ENCODE results near the gene FHL3.
A peak's percentile ranks its signal among the peaks of the same experiment; 100 is the strongest.

FHL3 gene

GRCh38 chr1:38012363-38013226, 7.3 kb upstream of the FHL3 start, which contains the start of gene UTP11:
Gene UTP11 (plus strand): TSS chr1:38012734. CDS start chr1:38012803, 69 bp downstream.
- DNase-seq (ENCODE audit: low spot score) = peak; percentile 100

GRCh38 chr1:38009841-38010180, 4.5 kb upstream of the FHL3 start:
- no peak for DNase-seq (ENCODE audit: low spot score)

- no peak for DNase-seq (ENCODE audit: low spot score)
Observed at GRCh38 chr1:38009088-38009840, 4.0 kb upstream of the FHL3 start.

DNA sequence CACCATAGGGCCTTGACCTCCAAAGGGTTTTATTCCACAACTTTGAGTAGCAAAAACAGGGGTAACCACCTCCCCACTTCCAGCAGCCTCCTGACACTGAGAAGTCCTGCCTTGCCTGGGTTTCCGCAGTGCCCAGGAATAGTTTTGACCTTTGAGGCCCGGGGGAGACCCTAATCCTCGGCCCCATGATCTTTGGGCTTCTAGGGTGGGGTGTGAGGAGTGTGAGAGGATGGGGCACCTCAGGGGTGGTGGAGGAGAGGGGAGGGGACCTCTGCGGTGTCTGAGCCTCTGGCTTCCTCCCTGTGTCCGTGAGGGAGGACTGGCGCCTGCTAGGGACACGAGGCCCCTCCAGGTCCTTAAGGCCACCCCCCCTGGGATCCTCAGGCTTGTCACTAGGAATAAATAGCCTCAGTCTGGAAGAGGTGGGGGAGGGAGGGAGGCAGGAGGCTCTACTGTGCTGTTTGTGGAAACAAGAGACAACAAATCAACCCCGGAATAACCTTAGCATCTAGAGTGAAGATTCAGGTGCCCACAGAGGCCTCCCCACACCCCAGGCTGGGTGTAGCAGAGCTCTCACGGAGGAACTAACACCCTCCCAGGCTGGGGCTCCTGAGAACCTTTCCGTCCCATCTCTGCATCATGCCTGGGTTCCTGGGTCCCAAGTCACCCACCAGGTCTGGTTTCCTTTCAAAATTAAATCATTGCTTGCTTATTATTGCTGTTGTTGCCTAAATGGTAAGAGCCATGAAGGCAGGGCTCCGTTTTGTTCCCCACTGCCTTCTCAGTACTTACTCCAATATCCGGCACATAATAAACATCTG, 904 bp upstream of the FHL3 start:
- no peak for DNase-seq (ENCODE audit: low spot score)

DNA sequence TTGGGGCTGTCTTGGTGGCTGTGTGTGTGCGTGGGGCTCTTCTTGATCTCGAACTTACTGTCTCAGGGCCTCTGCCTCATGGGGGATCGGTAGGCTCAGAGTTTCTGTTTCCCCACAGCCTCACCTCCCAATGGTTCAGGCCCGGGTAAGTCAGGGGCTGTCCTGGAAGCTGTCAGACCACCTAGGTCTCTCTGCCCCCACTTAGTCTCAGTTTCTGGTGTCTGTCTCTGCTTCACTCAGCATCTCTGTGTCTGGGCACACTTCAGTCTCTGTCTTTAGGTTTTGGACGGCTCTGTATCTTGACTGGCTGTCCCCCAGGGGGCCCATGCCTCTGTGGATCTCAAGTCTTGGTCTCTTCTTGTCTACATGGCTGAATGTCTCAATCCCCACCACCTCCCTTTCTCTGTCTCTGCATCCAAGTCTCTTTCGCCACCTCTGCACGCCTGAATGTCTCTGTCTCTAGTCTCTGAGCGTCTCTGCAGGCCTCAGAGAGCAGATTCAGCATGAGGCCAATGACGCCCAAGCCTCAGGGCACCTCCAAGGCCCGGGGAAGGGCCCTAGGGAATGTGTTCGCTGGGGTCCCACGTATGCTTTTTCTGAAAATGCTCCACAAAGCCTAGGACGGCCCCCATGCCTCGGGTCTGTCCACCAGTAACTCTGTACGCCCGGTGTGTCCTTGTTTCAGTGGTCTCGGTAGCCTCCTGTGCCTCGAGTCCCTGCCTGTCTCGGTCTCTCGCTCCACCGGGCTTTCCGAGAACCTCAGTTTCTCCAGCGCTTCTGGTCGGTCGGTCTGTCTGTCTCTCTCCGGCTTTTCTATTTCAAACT, 818 bp downstream of the FHL3 start:
- no peak for DNase-seq (ENCODE audit: low spot score)

DNA sequence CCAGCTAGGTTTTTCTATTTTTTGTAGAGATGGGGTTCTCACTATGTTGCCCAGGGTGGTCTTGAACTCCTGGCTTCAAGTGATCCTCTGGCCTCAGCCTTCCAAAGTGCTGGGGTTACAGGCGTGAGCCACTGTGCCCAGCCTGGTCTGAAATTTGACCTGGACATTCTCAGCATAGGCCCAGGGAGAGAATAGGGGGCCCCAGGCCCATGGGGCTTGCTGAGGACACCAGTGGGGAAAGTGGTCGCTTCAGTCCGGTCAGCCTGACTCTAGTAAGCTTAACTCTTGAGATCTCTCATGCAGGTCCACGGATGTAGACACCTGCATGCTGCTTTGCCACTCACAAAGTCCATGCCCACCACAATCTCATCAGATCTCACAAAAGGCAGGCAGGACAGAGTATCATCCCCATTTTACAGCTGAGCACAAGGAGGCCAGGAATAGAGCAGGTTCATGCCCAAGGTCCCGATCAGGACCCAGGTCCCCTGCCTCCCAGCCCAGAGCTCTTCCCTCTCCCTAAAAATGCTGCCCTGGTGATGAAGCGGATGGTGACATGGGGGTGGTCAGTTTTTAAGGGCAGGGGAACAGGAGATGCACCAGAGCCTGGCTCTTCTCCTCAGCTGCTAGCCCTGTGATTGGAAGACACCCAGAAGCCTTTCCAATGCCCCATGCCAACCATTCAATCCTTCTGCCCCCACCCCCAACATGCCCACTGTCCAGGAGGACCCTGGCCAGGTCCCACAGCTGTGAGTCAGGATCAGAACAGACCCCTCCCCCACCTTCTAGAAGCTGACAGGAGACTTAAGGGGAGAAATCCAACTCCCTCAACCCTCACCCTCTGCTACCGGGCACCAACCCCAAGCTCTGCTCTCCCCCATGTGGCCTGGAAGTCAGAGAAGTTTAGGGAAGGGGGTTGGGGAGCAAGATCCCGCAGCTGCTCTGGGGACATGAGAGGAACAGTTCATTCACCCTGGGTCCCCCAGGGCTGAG, 1.8 kb downstream of the FHL3 start:
- no peak for DNase-seq (ENCODE audit: low spot score)

- DNase-seq (ENCODE audit: low spot score) = no peak
Observed at GRCh38 chr1:38000529-38001455, 4.5 kb downstream of the FHL3 start.

GRCh38 chr1:38000233-38000528, 5.1 kb downstream of the FHL3 start:
- no peak for DNase-seq (ENCODE audit: low spot score)

GRCh38 chr1:37999430-38000232, 5.7 kb downstream of the FHL3 start:
- DNase-seq (ENCODE audit: low spot score) = no peak

DNA sequence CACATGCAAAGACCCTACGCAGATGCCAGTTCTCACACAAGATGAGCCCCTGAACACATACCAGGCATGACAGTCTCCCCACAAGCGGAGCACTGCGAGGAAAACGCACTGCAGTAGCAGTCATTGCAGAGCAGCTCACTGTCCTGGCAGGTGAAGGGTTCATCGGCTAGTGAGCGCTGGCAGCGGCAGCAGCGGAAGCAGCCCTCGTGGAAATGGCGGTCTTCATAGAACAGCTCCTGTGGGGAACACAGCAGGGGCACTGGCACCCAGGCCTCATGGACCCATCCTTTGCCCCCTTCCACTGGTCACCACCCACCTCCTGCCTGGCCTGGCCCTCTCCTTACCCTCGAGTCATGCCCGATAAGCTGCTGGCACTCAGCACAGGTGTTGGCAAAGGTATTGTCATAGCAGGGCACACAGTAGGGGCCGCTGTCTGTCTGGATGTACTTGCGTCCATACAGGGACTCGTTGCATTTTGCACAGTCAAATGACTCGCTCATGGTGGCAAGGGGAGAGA, 6.3 kb downstream of the FHL3 start:
- DNase-seq (ENCODE audit: low spot score) = no peak

DNA sequence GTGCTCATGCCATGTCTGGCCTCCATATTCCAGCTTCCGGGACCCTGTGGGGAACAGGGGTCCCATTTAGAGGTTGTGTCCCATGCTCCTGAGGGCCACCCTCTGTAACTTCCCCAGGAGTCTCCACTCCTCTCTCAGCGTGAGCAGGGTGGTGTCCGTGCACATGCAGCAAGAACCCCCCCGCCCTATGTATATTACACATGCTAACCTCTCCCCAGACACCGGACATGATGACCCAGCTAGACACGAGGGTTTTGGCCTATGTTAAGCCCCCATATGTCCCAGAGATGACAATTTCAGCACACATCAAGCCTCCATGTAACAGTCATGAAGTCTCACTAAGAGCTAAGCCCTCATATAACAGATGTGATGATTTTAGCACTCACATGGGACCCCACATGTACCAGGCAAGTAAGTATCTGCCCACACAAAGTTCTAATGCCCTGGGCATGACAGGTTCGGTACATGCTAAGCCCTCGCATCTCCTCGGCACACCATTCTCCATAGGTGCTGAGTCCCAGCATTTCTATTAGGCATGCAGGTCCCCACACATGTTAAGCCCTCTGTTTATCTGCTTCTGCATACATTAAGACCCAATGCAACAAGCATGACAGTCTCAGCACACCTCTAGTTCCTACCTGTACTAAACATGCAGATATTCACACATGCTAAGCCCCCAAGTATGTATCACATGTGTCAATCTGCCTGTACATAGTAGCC, 7.1 kb downstream of the FHL3 start:
- DNase-seq (ENCODE audit: low spot score) = no peak

DNA sequence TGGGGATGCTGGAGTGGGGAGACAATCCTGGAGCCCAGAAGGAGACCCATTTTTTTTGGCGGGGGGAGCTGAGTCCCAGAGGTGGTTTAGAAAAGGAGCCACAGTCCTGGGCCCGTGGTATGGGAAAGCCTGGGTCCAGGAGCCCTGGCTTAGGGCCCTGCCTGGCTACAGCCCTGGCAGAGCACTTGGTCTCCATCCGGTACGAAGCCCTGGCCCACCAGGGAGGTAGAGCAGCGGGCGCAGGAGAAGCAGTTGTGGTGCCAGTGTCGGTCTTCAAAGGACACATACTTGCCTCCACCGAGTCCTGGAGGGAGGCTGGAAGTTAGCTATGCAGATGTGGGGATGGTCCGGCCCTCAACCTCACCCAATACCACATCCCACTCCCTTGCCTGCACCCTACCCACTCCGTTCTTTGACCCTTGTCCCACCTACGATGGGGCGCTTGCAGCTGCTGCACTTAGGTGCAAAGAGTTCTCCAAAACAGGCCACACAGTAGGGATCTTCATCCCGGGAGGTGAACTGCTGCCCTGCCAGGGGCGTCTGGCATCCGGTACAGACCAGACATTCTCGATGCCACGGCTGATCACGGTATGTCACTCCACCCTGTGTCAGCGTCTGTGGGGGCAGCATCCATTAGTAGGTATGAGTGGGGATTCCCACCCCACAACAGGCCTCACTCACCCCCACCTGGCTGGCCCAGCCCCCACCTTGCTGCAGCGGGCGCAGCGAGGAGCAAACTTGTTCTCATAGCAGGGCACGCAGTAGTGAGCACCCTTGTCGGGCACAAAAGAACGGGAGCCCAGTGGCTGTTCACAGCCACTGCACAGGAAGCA, 7.8 kb downstream of the FHL3 start:
- DNase-seq (ENCODE audit: low spot score) = no peak

DNA sequence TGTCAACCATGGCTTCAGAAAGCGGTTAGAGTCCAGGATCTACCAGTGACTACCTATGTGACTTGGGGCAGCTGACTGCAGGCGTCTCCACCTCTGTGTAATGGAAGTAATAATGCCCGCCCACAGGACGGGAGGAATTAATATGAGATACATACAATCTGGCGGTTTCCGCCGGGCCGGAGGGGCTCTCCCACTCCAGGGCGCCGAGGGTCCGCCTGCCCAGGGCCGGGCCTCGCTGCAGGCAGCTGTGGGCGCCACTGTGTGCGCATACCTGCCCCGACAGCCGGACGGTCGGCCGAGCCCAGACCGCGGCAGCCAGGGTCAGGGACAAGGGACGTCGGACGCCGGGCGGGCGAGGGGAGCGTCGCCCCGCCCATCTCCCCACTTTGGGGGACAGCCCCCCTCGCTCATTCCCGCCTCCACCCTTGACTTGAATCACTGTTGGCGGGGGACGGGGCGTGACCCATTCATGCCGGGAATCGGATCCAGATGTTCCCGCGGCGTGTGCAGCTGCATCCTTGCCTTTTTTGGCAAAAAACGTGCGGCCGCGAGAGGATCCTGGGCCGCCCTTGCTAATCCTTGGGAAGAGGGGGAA, 9.5 kb downstream of the FHL3 start:
- DNase-seq (ENCODE audit: low spot score) = no peak

- no peak for DNase-seq (ENCODE audit: low spot score)
Observed at GRCh38 chr1:37994886-37995566, 10.3 kb downstream of the FHL3 start.

GRCh38 chr1:37989361-37989930, 15.9 kb downstream of the FHL3 start:
- DNase-seq (ENCODE audit: low spot score) = peak; percentile 40

Data from cerebellar cortex (tissue), 1 donor.